DMS 273 (cell line): Measurements from ENCODE around the gene ASAH2B.

ENCODE experiments used
- DNase-seq: peaks from one replicate; lab custom pipeline; 2025; ENCODE audit not compliant: unreplicated experiment; lab: John Stamatoyannopoulos, UW

The ASAH2B gene

GRCh38 chr10:50796693-50797092 lies 57.0 kb downstream of the ASAH2B start:
- no peak for DNase-seq

GRCh38 chr10:50798297-50798696 lies 58.6 kb downstream of the ASAH2B start:
- no peak for DNase-seq

- no peak for DNase-seq
Measured at GRCh38 chr10:50799595-50799994, 59.9 kb downstream of the ASAH2B start.

GRCh38 chr10:50805981-50806622 lies 66.4 kb downstream of the ASAH2B start:
- no peak for DNase-seq

- no peak for DNase-seq
Measured at GRCh38 chr10:50807851-50808776, 68.4 kb downstream of the ASAH2B start.
